Uterus (tissue), 4 donors: ENCODE results near the gene ACTRT2. TPM values are rescaled to one million over a fixed set of nuclear protein-coding genes. Genes with fewer than 3 reads are reported as not detected.

Experiments
- DNase-seq, 2 donors: peaks; one replicate each; pipeline ENCODE4 v3.0.0-alpha.2; 2019 to 2020
- H3K27ac ChIP-seq, 2 donors: fragments of 200-600 bp; sonication (generic); 1 replicate in 1 of 2; 2 replicates in 1 of 2; pipeline ENCODE4 v1.5.1; 2016 to 2018
- H3K27me3 ChIP-seq, 2 donors: fragments of 200-600 bp; sonication (generic); one replicate each; pipeline ENCODE4 v1.5.1; 2018 to 2019; ENCODE audit warnings: control low read depth in 1 of 2
- H3K36me3 ChIP-seq, 2 donors: fragments of 200-600 bp; sonication (generic); one replicate each; pipeline ENCODE4 v1.5.1; 2019; ENCODE audit warnings: control low read depth in 1 of 2
- H3K4me1 ChIP-seq, 2 donors: fragments of 200-600 bp; sonication (generic); one replicate each; pipeline ENCODE4 v1.5.1; 2018 to 2019; ENCODE audit warnings: control low read depth in 1 of 2
- H3K4me3 ChIP-seq, 2 donors: fragments of 200-600 bp; sonication (generic); 1 replicate in 1 of 2; 2 replicates in 1 of 2; pipeline ENCODE4 v1.5.1; 2018 to 2019; ENCODE audit warnings: mild to moderate bottlenecking in 1 of 2
- H3K9me3 ChIP-seq, 2 donors: fragments of 200-600 bp; sonication (generic); one replicate each; pipeline ENCODE4 v1.5.1; 2019; ENCODE audit warnings: control low read depth in 1 of 2
- POLR2A ChIP-seq, 2 donors: fragments of 450-650 bp; IDR thresholded peaks; one replicate each; pipeline ENCODE4 v1.6.1; 2016; ENCODE audit warnings: antibody characterized with exemption in 2 of 2, mild to moderate bottlenecking in 1 of 2, moderate library complexity in 1 of 2
- intact Hi-C: fragments of 100-400 bp; cut with DNase I; formaldehyde crosslinking; loops from one replicate; pipeline ENCODE4 v1.15.1; 2023; ENCODE audit warnings: low total_unique reads
- total RNA-seq, 4 donors: library from RNA; depleted of rRNA in 3 of 4; stranded (reverse); fragments of >200 nt in 3 of 4; gene quantifications; one replicate each; pipeline versions ENCODE4 v1.1.0 to v1.2.4, GENCODE V29; 2014 to 2023
- TF ChIP-seq, protein P1 (sequence below), 4 experiments: fragments of 200-600 bp in 2 of 4; fragments of 450-650 bp in 2 of 4; sonication (generic) in 2 of 4; IDR thresholded peaks; one replicate each; pipeline ENCODE4 v1.5.1; 2016 to 2019; ENCODE audit warnings: antibody characterized with exemption in 4 of 4, mild to moderate bottlenecking in 2 of 4, moderate library complexity in 1 of 4
- donor health status: DM: yes; HTN: yes; CAD: no.

The ACTRT2 gene
- total RNA-seq, 4 donors from 2014 or later = not detected

- Histone ChIP-seq H3K9me3 (no peaks in the 10 kb centered on the region), H3K27me3 (no peaks in the 10 kb centered on the region), H3K4me1 (no peaks in the 10 kb centered on the region), H3K27ac (no peak overlapping the region), H3K4me3 (no peak overlapping the region), H3K36me3 (no peaks in the 10 kb centered on the region)
- TF ChIP-seq, protein P1, sequence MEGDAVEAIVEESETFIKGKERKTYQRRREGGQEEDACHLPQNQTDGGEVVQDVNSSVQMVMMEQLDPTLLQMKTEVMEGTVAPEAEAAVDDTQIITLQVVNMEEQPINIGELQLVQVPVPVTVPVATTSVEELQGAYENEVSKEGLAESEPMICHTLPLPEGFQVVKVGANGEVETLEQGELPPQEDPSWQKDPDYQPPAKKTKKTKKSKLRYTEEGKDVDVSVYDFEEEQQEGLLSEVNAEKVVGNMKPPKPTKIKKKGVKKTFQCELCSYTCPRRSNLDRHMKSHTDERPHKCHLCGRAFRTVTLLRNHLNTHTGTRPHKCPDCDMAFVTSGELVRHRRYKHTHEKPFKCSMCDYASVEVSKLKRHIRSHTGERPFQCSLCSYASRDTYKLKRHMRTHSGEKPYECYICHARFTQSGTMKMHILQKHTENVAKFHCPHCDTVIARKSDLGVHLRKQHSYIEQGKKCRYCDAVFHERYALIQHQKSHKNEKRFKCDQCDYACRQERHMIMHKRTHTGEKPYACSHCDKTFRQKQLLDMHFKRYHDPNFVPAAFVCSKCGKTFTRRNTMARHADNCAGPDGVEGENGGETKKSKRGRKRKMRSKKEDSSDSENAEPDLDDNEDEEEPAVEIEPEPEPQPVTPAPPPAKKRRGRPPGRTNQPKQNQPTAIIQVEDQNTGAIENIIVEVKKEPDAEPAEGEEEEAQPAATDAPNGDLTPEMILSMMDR (IDR thresholded peaks at IDR 0.05) = no peak
- no peak for TF ChIP-seq POLR2A (IDR thresholded peaks at IDR 0.05)
- DNase-seq = no peak
- intact Hi-C loops = no loop called here
Measured at GRCh38 chr1:2991753-2992495, 29.3 kb upstream of the ACTRT2 start.

- no peak overlapping the region for H3K4me3 ChIP-seq
- no peak for DNase-seq
- intact Hi-C loops = no loop called here
- no peaks in the 10 kb centered on the region for H3K27me3 ChIP-seq
- H3K27ac ChIP-seq = no peak overlapping the region
- no peaks in the 10 kb centered on the region for H3K9me3 ChIP-seq
- TF ChIP-seq, protein P1 (IDR thresholded peaks at IDR 0.05) = no peak
- TF ChIP-seq POLR2A (IDR thresholded peaks at IDR 0.05) = no peak
- no peaks in the 10 kb centered on the region for H3K4me1 ChIP-seq
- H3K36me3 ChIP-seq = no peaks in the 10 kb centered on the region
Measured at GRCh38 chr1:2998503-2999100, 22.7 kb upstream of the ACTRT2 start.

DNA sequence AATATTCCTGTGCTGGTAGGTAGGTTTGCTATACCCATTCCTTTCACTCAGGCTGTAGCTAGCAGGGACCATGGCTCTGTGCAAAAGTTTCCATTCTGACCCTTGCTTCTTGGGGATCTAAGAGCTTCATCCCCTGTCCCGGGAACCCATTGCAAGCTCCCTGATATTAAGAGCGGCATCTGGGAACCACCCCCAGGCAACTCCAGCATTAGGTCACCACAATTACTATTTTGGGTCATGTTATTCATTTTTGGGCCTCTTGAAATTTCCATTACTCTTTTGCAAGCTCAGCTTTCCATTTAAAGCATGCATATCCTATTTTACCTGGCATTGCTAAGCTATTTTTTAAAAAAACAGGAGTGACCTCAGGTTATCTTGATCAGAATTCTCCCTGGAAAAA is 22.1 kb upstream of the ACTRT2 start:
- H3K4me3 ChIP-seq = no peak overlapping the region
- no peak for DNase-seq
- intact Hi-C loops = no loop called here

DNA sequence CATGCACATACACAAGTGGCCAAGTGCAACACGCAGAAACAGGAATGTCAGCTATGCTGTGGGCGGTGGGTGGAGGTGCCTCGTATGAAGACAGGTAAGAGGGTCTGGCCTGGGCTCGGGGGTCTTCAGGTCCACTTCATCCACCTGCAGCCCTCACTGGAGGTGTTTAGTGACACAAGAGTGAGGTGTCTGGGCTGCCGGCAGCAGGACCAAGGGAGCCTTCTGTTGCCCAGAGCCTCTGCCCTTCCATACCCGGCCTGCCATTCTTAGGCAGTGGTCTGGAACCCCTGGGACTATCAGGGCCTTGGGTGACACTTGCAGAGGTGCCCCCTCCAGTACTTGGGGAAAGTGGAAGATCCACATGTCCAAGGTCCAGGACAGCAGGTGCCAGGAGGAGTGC is 21.7 kb upstream of the ACTRT2 start:
- TF ChIP-seq, protein P1 (IDR thresholded peaks at IDR 0.05) = no peak
- TF ChIP-seq POLR2A (IDR thresholded peaks at IDR 0.05) = no peak
- Histone ChIP-seq H3K4me3 (no peak overlapping the region), H3K27me3 (no peaks in the 10 kb centered on the region), H3K27ac (no peak overlapping the region), H3K9me3 (no peaks in the 10 kb centered on the region), H3K36me3 (no peaks in the 10 kb centered on the region), H3K4me1 (no peaks in the 10 kb centered on the region)
- intact Hi-C loops = no loop called here
- DNase-seq = no peak

More for the DNA sequence above, 22.1 kb upstream of the ACTRT2 start:
- no peaks in the 10 kb centered on the region for H3K9me3 ChIP-seq
- no peaks in the 10 kb centered on the region for H3K36me3 ChIP-seq
- H3K27me3 ChIP-seq = no peaks in the 10 kb centered on the region
- TF ChIP-seq, protein P1 (IDR thresholded peaks at IDR 0.05) = no peak
- TF ChIP-seq POLR2A (IDR thresholded peaks at IDR 0.05) = no peak
- H3K27ac ChIP-seq = no peak overlapping the region
- H3K4me1 ChIP-seq = no peaks in the 10 kb centered on the region

GRCh38 chr1:3000214-3000613 is 21.1 kb upstream of the ACTRT2 start:
- no peak for DNase-seq
- Histone ChIP-seq H3K4me3 (no peak overlapping the region), H3K9me3 (no peaks in the 10 kb centered on the region), H3K27me3 (no peaks in the 10 kb centered on the region), H3K27ac (no peak overlapping the region), H3K4me1 (no peaks in the 10 kb centered on the region), H3K36me3 (no peaks in the 10 kb centered on the region)
- no peak for TF ChIP-seq POLR2A (IDR thresholded peaks at IDR 0.05)
- TF ChIP-seq, protein P1 (IDR thresholded peaks at IDR 0.05) = no peak
- intact Hi-C loops = no loop called here
